ENCODE results near the gene ENHO. TPM values are rescaled to one million over a fixed set of nuclear protein-coding genes. Genes with fewer than 3 reads are reported as not detected.
"Not testable (repeated sequence)": the region's sequence is repeated elsewhere in the genome, so short reads cannot be mapped to it uniquely, and the experiment has no call there.

Gene ENHO
- total and polyA plus RNA-seq, 2 donors = 0.47 to 3.7 TPM

- Histone ChIP-seq H3K4me1 (ENCODE audit: control insufficient read depth in 2 of 2, insufficient read depth in 2 of 2, low read length in 2 of 2) (no peaks in the 10 kb centered on the region), H3K9me3 (ENCODE audit: control insufficient read depth in 2 of 2, insufficient read depth in 1 of 2, low read length in 1 of 2) (no peaks in the 10 kb centered on the region), H3K27ac (ENCODE audit: low read depth in 1 of 2, low read length in 1 of 2) (no peak overlapping the region), H3K4me3 (ENCODE audit: low read length in 2 of 2) (no peak overlapping the region), H3K36me3 (ENCODE audit: control insufficient read depth in 2 of 2, insufficient read depth in 2 of 2, low read length in 1 of 2) (no peaks in the 10 kb centered on the region), H3K27me3 (ENCODE audit: control insufficient read depth in 2 of 2, insufficient read depth in 1 of 2, low read length in 1 of 2) (no peaks in the 10 kb centered on the region)
- DNase-seq (ENCODE audit: low read depth in 6 of 9, low spot score in 9 of 9) = no peak
- WGBS = 76% methylated on average over 3 of the region's 3 CpGs
These were observed 36.2 kb downstream of the ENHO start for GRCh38 chr9:34486572-34486971.

- WGBS = 91% methylated on average over 6 of the region's 6 CpGs
- Histone ChIP-seq H3K27ac (ENCODE audit: low read depth in 1 of 2, low read length in 1 of 2) (no peak overlapping the region), H3K9me3 (ENCODE audit: control insufficient read depth in 2 of 2, insufficient read depth in 1 of 2, low read length in 1 of 2) (no peaks in the 10 kb centered on the region), H3K4me3 (ENCODE audit: low read length in 2 of 2) (no peak overlapping the region), H3K27me3 (ENCODE audit: control insufficient read depth in 2 of 2, insufficient read depth in 1 of 2, low read length in 1 of 2) (no peaks in the 10 kb centered on the region), H3K4me1 (ENCODE audit: control insufficient read depth in 2 of 2, insufficient read depth in 2 of 2, low read length in 2 of 2) (no peaks in the 10 kb centered on the region), H3K36me3 (ENCODE audit: control insufficient read depth in 2 of 2, insufficient read depth in 2 of 2, low read length in 1 of 2) (no peaks in the 10 kb centered on the region)
- DNase-seq (ENCODE audit: low read depth in 6 of 9, low spot score in 9 of 9) = no peak
These were observed 37.0 kb downstream of the ENHO start for GRCh38 chr9:34485822-34486221.

GRCh38 chr9:34484678-34485077, 38.1 kb downstream of the ENHO start:
- no peak overlapping the region for H3K27ac ChIP-seq (ENCODE audit: low read depth in 1 of 2, low read length in 1 of 2)
- H3K36me3 ChIP-seq (ENCODE audit: control insufficient read depth in 2 of 2, insufficient read depth in 2 of 2, low read length in 1 of 2) = no peaks in the 10 kb centered on the region

GRCh38 chr9:34482746-34483145, 40.0 kb downstream of the ENHO start:
- DNase-seq (ENCODE audit: low read depth in 6 of 9, low spot score in 9 of 9) = not testable (repeated sequence)

More at GRCh38 chr9:34484678-34485077, 38.1 kb downstream of the ENHO start:
- H3K4me3 ChIP-seq (ENCODE audit: low read length in 2 of 2) = no peak overlapping the region
- no peaks in the 10 kb centered on the region for H3K9me3 ChIP-seq (ENCODE audit: control insufficient read depth in 2 of 2, insufficient read depth in 1 of 2, low read length in 1 of 2)
- no peak for DNase-seq (ENCODE audit: low read depth in 6 of 9, low spot score in 9 of 9)
- H3K4me1 ChIP-seq (ENCODE audit: control insufficient read depth in 2 of 2, insufficient read depth in 2 of 2, low read length in 2 of 2) = no peaks in the 10 kb centered on the region
- no peaks in the 10 kb centered on the region for H3K27me3 ChIP-seq (ENCODE audit: control insufficient read depth in 2 of 2, insufficient read depth in 1 of 2, low read length in 1 of 2)

GRCh38 chr9:34481620-34482019, 41.2 kb downstream of the ENHO start:
- not testable (repeated sequence) for H3K4me1 ChIP-seq (ENCODE audit: control insufficient read depth in 2 of 2, insufficient read depth in 2 of 2, low read length in 2 of 2); H3K36me3 ChIP-seq (ENCODE audit: control insufficient read depth in 2 of 2, insufficient read depth in 2 of 2, low read length in 1 of 2); H3K4me3 ChIP-seq (ENCODE audit: low read length in 2 of 2); H3K9me3 ChIP-seq (ENCODE audit: control insufficient read depth in 2 of 2, insufficient read depth in 1 of 2, low read length in 1 of 2); H3K27ac ChIP-seq (ENCODE audit: low read depth in 1 of 2, low read length in 1 of 2); H3K27me3 ChIP-seq (ENCODE audit: control insufficient read depth in 2 of 2, insufficient read depth in 1 of 2, low read length in 1 of 2); DNase-seq (ENCODE audit: low read depth in 6 of 9, low spot score in 9 of 9)
- 46% methylated on average over 13 of the region's 13 CpGs for WGBS

More at GRCh38 chr9:34482746-34483145, 40.0 kb downstream of the ENHO start:
- H3K9me3 ChIP-seq (ENCODE audit: control insufficient read depth in 2 of 2, insufficient read depth in 1 of 2, low read length in 1 of 2); H3K27me3 ChIP-seq (ENCODE audit: control insufficient read depth in 2 of 2, insufficient read depth in 1 of 2, low read length in 1 of 2); H3K36me3 ChIP-seq (ENCODE audit: control insufficient read depth in 2 of 2, insufficient read depth in 2 of 2, low read length in 1 of 2); H3K27ac ChIP-seq (ENCODE audit: low read depth in 1 of 2, low read length in 1 of 2); H3K4me1 ChIP-seq (ENCODE audit: control insufficient read depth in 2 of 2, insufficient read depth in 2 of 2, low read length in 2 of 2); H3K4me3 ChIP-seq (ENCODE audit: low read length in 2 of 2): not testable (repeated sequence)
- WGBS = 96% methylated on average over 24 of the region's 27 CpGs

- Histone ChIP-seq H3K27me3 (ENCODE audit: control insufficient read depth in 2 of 2, insufficient read depth in 1 of 2, low read length in 1 of 2) (peaks cover 0 to 7% of the 10 kb centered on the region in 2 donors), H3K4me3 (ENCODE audit: low read length in 2 of 2) (no peak overlapping the region), H3K4me1 (ENCODE audit: control insufficient read depth in 2 of 2, insufficient read depth in 2 of 2, low read length in 2 of 2) (no peaks in the 10 kb centered on the region), H3K9me3 (ENCODE audit: control insufficient read depth in 2 of 2, insufficient read depth in 1 of 2, low read length in 1 of 2) (no peaks in the 10 kb centered on the region), H3K27ac (ENCODE audit: low read depth in 1 of 2, low read length in 1 of 2) (no peak overlapping the region), H3K36me3 (ENCODE audit: control insufficient read depth in 2 of 2, insufficient read depth in 2 of 2, low read length in 1 of 2) (no peaks in the 10 kb centered on the region)
- DNase-seq (ENCODE audit: low read depth in 6 of 9, low spot score in 9 of 9) = no peak
- WGBS = 77% methylated on average over 5 of the region's 5 CpGs
These were observed 43.3 kb downstream of the ENHO start for GRCh38 chr9:34479431-34479866.

GRCh38 chr9:34477541-34477940, 45.2 kb downstream of the ENHO start:
- Histone ChIP-seq H3K36me3 (ENCODE audit: control insufficient read depth in 2 of 2, insufficient read depth in 2 of 2, low read length in 1 of 2) (no peaks in the 10 kb centered on the region), H3K27me3 (ENCODE audit: control insufficient read depth in 2 of 2, insufficient read depth in 1 of 2, low read length in 1 of 2) (peaks cover 0 to 7% of the 10 kb centered on the region in 2 donors), H3K27ac (ENCODE audit: low read depth in 1 of 2, low read length in 1 of 2) (no peak overlapping the region), H3K4me1 (ENCODE audit: control insufficient read depth in 2 of 2, insufficient read depth in 2 of 2, low read length in 2 of 2) (no peaks in the 10 kb centered on the region), H3K9me3 (ENCODE audit: control insufficient read depth in 2 of 2, insufficient read depth in 1 of 2, low read length in 1 of 2) (no peaks in the 10 kb centered on the region), H3K4me3 (ENCODE audit: low read length in 2 of 2) (no peak overlapping the region)
- WGBS = 79% methylated on average over 1 of the region's 1 CpG
- DNase-seq (ENCODE audit: low read depth in 6 of 9, low spot score in 9 of 9) = no peak

GRCh38 chr9:34475097-34475496, 47.7 kb downstream of the ENHO start:
- WGBS = 68% methylated on average over 3 of the region's 3 CpGs

More at GRCh38 chr9:34475097-34475496, 47.7 kb downstream of the ENHO start:
- no peaks in the 10 kb centered on the region for H3K4me1 ChIP-seq (ENCODE audit: control insufficient read depth in 2 of 2, insufficient read depth in 2 of 2, low read length in 2 of 2)
- no peak for DNase-seq (ENCODE audit: low read depth in 6 of 9, low spot score in 9 of 9)
- no peaks in the 10 kb centered on the region for H3K9me3 ChIP-seq (ENCODE audit: control insufficient read depth in 2 of 2, insufficient read depth in 1 of 2, low read length in 1 of 2)
- H3K27me3 ChIP-seq (ENCODE audit: control insufficient read depth in 2 of 2, insufficient read depth in 1 of 2, low read length in 1 of 2) = peaks cover 0 to 11% of the 10 kb centered on the region in 2 donors
- no peak overlapping the region for H3K4me3 ChIP-seq (ENCODE audit: low read length in 2 of 2)
- H3K27ac ChIP-seq (ENCODE audit: low read depth in 1 of 2, low read length in 1 of 2) = no peak overlapping the region
- H3K36me3 ChIP-seq (ENCODE audit: control insufficient read depth in 2 of 2, insufficient read depth in 2 of 2, low read length in 1 of 2) = no peaks in the 10 kb centered on the region

Measured in thymus (tissue), 11 donors.